HG03460 (cell line): ENCODE results near the gene DUSP28.

Experiments used
- ATAC-seq: cut with Tn5 transposase; IDR thresholded peaks from one replicate; pipeline ENCODE4 v1.9.1; 2021; ENCODE audit not compliant: unreplicated experiment

DUSP28 gene

DNA sequence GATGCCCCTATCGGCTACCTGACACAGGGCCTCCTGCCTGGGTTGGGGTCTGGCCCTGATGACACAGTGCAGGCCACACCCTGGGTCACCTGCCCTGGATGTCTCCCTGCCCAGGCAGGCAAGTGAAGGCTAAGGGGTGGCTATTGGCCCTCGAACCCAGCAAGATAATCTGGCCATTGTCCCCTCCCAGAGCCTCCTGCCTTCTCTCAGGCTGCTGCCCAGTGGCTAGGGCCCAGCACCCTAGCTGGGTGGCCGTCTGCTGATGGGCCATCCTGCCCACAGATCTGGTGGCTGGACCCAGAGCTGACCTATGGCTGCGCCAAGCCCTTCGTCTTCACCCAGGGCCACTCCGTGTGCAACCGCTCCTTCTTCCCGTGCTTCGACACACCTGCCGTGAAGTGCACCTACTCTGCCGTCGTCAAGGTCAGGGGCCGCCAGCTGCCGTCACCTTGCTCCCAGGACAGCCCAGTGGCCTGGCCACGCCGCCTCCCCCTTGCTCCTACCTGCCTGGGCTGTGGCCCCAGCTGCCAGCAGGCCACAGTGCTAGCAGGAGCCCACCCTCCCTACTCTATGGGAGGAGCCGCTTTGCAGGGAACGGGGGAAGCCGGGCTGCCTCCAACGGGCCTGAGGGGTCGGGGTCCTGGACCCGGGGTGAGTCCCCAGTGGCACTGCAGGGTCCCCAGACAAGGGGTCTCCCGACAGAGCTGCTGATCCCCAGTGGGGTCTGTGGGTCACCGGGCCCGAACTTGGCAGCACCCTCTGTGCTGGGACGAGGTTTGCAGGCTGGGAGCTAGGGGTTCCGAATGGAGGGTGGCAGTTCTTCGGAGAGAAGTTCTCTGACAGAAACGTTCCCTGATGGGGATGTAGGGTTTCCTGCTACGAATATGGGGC, 12.2 kb downstream of the DUSP28 start:
- ATAC-seq, result no peak

DNA sequence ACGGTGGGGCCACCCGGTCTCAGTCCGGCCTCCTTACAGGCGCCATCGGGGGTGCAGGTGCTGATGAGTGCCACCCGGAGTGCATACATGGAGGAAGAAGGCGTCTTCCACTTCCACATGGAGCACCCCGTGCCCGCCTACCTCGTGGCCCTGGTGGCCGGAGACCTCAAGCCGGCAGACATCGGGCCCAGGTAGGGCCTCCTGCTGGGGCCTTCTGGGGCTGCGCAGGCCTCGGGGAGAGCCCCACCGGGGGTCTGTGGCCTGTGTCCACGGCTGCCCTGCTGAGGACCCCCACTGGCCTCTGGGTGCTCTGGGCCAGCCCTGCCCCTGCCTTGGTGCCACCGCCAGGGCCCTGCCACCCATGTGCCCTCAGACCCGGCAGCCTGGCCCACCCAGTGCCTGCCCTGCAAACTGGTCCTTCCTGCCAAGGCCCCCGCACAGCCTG, 12.9 kb downstream of the DUSP28 start:
- no peak for ATAC-seq

DNA sequence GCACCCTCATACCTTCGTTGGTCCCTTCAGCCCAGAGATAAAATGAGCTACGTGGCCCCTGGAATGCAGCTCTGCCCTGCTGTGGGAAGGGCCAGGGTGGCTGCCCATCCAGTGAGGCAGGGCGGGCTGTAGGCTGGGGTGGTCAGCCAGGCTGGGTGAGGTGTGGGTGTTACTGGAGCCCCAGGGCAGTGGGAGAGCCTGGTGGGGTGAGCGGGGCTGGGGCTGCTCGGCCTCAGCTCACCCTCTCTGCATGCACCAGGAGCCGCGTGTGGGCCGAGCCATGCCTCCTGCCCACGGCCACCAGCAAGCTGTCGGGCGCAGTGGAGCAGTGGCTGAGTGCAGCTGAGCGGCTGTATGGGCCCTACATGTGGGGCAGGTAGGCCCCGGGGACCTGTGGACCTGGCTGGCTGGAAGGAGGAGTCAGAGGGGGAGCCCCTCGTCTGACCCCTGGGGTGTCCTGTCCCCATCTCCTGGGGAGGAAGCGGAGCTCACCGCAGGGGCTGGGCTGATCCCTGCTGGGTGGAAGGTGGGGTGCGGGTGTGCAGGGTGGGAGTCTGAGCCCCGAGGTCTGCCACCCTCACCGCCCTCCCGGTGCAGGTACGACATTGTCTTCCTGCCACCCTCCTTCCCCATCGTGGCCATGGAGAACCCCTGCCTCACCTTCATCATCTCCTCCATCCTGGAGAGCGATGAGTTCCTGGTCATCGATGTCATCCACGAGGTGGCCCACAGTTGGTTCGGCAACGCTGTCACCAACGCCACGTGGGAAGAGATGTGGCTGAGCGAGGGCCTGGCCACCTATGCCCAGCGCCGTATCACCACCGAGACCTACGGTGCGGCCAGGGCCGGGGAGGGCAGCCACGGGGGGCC, 13.6 kb downstream of the DUSP28 start:
- ATAC-seq, result no peak

DNA sequence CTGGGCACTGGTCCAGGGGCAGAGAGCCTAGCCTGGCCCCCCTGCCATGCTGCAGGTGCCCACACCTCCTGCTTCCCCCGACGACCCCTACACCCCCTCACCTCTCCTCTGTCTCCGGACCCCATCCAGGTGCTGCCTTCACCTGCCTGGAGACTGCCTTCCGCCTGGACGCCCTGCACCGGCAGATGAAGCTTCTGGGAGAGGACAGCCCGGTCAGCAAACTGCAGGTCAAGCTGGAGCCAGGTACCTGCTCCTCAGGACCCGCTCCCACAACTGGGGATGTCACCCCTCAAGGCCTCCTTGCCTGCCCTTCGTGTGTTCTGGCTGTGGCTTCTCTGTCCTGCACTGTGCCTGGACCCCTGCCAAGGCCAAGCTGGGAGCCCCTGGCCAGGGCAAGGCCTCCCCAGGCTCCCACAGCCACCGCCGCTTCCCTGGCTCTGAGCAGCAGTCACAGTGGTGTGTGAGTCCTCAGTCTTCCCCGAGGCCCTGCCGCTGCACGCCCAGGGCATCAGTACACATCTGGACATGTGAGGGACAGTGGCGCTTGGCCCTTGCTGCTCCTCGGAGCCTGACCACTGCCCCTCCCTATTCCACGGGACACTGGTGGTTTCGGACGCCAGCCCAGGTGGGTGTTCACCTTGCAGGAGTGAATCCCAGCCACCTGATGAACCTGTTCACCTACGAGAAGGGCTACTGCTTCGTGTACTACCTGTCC, 14.4 kb downstream of the DUSP28 start:
- ATAC-seq, result no peak

DNA sequence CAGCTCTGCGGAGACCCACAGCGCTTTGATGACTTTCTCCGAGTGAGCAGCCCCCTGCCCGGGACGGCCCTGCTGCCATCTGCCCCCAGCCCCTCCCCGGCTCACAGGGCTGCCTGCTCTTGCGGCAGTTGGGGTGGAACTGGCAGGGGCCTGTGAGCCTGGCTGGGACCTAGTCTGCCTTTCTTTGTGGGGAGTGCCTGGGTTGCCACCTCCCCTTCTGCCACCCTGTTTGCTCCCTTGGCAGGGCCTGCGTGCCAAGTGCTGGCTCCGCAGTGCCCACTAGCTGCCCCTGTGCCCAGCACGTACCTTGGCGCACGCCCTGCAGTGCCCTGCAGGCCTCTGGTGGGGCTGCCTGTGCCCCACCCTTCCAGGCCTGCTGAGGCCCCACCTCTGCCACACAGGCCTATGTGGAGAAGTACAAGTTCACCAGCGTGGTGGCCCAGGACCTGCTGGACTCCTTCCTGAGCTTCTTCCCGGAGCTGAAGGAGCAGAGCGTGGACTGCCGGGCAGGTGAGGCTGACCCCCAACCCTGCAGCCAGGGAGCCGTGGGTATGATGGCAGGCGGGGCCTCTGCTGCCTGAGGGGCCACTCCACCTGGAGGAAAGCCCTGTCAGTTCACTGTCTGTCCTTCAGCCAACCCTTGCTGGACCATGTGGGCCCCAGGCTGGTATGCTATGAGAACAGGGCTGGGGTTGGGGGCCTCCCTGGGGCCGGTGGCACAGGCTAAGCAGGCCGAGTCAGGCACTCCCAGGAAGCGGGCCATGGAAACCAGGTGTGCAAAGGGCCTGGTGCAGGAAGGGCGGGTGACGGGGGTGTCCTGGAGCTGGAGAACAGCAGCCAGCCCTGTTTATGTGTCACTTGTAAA, 15.2 kb downstream of the DUSP28 start:
- no peak for ATAC-seq

DNA sequence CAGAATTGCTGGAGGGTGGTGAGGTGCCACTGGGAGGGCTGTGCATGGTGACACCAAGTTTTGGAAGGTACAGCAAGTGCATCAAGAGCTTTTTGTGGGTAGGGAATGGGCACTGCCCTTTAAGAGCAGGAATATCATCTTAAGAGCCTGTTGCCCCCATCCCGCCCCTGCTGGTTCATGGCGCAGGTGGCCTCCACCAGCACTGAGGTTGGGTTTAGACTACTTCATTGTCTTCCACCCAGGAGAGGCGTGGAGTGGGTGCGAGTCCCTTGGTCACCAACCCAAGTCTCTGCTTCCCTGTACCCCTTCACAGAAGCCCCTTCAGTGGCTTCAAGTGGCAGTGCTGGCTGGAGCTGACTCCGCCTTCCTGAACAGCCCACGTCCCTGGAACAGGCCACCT, 15.9 kb downstream of the DUSP28 start:
- ATAC-seq, result no peak

DNA sequence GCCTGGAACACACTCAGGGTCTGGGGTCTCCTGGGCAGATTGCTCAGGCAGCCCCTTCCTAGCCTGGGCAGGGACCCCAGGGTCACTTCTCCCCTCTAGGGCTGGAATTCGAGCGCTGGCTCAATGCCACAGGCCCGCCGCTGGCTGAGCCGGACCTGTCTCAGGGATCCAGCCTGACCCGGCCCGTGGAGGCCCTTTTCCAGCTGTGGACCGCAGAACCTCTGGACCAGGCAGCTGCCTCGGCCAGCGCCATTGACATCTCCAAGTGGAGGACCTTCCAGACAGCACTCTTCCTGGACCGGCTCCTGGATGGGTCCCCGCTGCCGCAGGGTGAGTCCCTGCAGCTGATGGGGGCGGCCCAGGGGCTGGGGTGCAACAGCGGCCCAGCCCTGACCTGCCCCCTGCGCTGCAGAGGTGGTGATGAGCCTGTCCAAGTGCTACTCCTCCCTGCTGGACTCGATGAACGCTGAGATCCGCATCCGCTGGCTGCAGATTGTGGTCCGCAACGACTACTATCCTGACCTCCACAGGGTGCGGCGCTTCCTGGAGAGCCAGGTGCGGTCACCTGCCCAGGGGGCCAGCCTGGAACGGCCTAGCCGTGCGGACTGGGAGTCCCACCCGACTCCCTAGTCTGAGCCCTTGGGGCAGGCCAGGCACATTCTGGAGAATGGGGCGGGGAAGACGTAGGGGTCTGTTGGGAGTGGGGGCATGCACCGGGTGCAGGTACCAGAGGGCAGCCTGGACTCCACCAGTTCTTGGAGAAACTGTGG, 16.5 kb downstream of the DUSP28 start:
- no peak for ATAC-seq

DNA sequence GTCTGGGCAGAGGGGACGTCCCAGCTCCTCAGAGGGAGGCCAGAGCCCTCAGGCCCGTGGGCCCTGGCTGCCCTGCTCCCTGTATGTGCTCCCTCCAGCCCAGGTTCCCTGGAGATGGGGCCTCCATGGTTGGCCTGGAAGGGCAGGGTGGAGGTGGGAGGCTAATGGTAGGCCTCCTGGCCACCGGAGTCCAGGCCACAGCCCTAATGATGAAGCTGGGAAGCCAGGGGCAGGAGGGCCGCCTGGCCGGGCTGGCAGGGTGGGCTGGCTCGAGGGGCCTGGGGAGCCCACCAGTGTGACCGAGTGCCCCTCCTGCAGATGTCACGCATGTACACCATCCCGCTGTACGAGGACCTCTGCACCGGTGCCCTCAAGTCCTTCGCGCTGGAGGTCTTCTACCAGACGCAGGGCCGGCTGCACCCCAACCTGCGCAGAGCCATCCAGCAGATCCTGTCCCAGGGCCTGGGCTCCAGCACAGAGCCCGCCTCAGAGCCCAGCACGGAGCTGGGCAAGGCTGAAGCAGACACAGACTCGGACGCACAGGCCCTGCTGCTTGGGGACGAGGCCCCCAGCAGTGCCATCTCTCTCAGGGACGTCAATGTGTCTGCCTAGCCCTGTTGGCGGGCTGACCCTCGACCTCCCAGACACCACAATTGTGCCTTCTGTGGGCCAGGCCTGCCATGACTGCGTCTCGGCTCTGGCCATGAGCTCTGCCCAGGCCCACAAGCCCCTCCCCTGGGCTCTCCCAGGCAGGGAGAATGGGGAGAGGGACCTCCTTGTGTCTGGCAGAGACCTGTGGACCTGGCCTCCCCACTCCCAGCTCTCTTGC, 17.3 kb downstream of the DUSP28 start:
- no peak for ATAC-seq

DNA sequence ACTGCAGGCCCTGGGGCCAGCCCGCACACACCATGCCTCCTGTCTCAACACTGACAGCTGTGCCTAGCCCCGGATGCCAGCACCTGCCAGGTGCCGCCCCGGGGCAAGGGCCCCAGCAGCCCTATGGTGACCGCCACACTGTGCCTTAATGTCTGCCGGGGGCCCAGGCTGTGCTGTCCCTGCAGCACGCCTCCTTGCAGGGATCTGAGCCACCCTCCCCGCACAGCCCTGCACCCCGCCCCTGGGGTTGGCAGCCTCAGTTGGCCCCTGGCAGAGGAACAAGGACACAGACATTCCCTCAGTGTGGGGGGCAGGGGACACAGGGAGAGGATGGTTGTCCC, 17.9 kb downstream of the DUSP28 start:
- ATAC-seq, result no peak

DNA sequence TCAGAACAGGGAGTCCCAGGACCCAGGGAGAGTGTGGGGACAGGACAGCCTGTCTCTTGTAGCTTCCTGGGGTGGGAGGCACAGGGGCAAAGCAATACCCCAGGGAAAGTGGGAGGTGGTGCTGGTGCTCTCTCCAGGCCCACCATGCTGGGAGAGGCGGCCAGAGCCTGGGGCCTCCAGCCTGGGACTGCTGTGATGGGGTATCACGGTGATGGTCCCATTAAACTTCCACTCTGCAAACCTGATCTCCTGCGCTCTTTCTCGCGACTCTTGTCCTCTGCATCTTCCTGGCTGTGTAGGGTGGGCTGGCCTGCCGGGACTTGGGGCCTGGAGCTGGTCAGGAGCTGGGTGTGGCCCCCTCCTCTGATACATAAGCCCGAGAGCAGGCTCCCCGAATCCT, 18.3 kb downstream of the DUSP28 start:
- ATAC-seq, result no peak

DNA sequence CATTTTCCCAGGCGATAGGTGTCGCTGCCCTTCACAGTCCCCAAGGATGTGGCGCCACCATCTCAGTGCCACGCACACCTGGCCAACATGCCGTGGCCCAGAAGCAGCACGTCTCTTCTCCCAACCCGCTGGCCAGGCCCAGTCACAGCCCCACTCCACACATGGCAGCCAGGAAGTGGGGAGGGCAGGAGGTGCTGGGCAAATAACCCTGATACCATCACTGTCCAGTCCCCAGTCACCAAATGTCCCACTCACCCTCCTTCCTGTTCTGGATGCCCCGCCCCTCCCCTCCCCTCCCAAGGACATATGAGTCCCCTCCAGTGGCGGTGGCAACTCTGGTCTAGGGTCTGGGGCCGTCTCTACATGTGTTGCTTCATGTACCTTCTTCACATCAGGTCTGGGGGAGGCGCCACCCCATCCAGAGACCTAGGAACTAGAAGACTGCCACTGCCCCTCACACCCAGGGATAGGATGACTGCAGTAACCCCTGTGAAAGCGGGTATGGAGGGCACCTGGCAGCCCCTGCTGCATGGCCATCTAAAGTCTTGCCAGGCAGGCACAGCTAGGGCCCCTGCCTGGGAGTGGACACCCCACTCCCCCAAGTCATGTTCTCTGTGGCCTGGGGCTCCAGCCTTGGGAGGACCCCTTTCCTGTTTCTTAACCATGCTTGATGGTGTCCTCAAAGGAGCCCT, 19.1 kb downstream of the DUSP28 start:
- no peak for ATAC-seq

DNA sequence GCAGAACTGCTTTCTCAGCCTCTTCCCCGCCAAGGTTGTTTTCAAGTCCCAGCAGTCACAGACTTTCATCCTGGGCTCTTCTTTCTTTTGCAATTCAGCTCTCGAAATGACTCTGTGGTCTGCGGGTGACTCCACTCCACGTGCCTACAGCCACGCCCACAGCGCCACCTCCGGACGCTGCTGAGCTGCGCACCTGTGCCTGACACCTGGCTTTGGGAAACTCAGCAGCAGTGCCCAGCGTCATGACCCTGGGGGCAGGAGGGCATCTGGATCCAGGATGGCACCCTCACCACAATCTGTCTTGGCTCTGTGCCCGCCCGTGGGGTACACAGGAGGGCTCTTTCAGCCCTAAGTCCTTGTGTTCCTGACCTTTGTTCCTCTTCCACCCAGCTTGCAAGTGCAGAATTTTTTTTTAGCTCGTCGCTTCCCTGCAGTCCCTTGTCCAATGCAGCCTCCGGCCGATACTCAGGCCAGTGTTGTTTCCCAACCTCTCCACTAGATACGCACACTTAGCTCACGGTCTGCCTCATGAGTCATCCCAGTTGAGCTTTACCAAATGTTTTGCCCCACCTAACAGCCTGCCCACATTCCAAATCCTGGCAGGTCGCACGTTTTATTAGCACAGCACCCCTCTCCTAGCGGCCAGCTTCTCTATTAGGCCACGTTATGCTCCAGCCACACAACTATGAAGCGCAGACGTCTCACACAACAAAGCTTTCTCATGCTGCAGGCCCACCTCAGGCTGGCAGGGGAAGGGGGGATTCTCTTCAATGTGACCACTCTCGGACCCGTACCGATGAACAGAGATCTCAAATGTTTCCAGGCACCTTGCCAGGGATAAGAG, 19.8 kb downstream of the DUSP28 start:
- ATAC-seq, result no peak

DNA sequence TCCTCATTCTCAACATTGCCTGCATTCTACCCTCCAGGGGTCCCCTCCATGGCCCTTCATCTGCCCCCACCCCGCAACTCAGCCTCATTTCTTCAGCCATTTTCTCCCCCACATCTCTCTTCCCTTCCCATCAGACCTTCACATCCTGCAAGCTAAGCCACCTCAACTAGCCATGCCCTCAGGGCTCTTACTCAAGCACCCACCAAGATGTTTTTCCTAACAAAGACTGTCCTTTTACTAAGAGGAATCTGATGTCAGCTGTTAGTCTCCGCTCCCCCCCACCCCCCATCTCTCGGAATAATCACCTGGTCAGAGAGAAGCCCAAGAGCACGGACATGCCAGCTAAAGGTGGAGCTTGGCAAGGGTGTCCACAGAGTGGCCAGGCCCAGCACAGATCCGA, 21.7 kb downstream of the DUSP28 start:
- ATAC-seq, result no peak

DNA sequence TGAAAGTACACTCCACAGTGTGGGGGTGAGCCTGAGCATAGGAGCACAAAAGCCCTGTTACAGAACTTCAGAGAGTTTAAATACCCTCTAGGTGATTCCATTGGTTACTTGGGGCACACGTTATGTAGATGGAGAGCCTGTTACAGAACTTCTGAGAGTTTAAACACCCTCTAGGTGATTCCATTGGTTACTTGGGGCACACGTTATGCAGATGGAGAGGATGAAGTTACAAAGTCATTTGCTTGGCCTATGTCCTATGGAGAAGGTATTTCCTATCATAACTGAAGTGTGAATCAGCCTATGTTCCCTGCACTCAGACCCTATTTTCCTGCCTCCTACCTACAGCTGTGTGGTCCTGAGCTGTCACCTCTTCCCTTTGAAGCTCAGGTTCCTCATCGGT, 22.6 kb downstream of the DUSP28 start:
- no peak for ATAC-seq

DNA sequence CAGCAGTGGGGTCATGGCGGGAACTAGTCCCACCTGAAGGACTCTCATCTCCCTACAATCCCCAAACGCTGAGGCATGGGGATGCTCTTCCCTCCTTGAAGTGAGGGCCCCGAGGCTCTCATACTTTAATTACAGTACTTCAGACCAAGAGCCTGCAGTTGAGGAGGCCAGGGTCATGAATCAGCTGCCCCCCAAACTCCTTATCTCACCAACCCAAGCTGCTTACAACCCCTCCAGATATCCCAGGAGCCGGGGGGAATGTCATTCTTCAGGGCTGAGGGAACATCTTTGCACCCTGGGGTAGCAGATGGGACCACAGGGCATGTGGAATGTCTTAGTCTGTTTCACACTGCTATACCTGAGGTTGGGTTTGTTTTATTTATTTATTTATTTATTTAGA, 23.6 kb downstream of the DUSP28 start:
- no peak for ATAC-seq

DNA sequence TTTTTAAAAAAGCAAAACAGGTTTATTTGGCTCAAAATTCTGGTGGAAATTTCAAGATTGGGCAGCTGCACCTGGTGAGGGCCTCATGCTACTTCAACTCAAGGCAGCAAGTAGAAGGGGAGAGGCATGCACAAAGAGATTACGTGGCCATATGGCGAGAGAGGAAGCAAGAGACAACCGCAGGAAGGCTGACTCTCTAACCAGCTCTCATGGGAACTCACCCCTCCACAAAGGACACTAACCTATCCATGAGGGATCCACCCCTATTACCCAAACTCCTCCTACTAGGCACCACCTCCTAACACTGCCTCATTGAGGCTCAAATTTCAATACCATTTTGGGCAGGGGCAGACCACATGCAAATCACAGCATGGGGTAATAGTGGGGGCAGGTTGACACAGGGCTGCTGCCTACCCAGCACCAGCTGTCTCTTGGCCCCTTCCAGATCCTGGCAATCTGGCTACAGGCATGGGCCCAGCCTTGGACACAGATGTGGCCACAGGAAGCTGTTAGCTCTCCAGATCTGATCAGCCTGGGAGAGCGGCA, 24.4 kb downstream of the DUSP28 start:
- ATAC-seq, result peak; percentile 58

DNA sequence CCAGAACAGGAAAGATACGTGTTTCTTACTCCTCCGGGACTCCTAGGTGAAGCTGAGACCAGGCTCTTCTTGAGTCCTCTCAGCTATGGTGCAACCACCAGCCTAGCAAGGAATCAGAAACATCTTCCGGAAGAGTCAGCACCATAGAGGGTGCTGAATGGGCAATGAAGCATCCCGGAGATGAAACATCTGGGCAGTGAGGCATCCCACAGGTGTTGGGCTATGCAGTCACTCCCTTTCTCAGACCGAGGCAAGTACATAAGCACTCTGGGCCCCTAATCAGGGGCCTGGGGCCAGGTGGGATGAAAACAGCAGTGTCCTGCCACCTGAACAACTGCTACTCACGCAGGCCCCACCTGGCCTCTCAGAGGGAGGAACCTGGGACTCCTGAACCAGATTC, 24.9 kb downstream of the DUSP28 start:
- peak; percentile 35 for ATAC-seq
